OCI-LY7 (cell line): ENCODE data around the gene GALNT12.

ENCODE experiments used
- EZH2phosphoT487 ChIP-seq: fragments of 200-600 bp; sonication (generic); IDR thresholded peaks from 2 replicates; pipeline ENCODE4 v1.6.1; 2018; ENCODE audit warnings: low read depth, borderline replicate concordance, mild to moderate bottlenecking, mixed run types, antibody characterized with exemption, low read length, moderate library complexity, mixed read lengths
- TF ChIP-seq, protein P1 (sequence below): fragments of 200-600 bp; sonication (generic); conservative IDR thresholded peaks from 2 replicates; pipeline ENCODE4 v1.5.1; 2014; ENCODE audit warnings: mild to moderate bottlenecking, antibody characterized with exemption, low read length, moderate library complexity, mixed read lengths

DNA sequence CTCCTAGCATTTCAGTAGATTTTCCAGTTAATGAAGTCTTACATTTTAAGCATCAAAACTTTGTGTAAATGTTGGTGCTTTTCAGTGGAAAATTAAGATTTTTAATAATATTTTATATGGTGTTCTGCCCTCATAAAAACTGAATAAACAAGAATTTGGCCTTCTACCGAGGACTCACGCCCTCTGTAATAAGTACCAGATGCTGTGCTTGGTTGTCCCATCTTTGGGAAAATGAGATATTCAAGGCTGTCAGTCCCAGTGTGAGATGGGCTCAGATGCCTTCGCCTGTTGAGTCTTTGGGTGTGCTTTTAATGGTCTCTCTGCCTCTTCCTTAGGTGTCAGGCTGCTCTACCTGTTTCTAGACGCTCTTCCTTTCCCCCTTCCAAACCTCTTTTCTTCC lies 28.7 kb downstream of the GALNT12 start:
- TF ChIP-seq, protein P1, sequence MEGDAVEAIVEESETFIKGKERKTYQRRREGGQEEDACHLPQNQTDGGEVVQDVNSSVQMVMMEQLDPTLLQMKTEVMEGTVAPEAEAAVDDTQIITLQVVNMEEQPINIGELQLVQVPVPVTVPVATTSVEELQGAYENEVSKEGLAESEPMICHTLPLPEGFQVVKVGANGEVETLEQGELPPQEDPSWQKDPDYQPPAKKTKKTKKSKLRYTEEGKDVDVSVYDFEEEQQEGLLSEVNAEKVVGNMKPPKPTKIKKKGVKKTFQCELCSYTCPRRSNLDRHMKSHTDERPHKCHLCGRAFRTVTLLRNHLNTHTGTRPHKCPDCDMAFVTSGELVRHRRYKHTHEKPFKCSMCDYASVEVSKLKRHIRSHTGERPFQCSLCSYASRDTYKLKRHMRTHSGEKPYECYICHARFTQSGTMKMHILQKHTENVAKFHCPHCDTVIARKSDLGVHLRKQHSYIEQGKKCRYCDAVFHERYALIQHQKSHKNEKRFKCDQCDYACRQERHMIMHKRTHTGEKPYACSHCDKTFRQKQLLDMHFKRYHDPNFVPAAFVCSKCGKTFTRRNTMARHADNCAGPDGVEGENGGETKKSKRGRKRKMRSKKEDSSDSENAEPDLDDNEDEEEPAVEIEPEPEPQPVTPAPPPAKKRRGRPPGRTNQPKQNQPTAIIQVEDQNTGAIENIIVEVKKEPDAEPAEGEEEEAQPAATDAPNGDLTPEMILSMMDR = no peak
- no peak for TF ChIP-seq EZH2phosphoT487
